Right lobe of liver (tissue), 6 donors: ENCODE results near the gene EXOC4. TPM values are rescaled to one million over a fixed set of nuclear protein-coding genes. Genes with fewer than 3 reads are reported as not detected.
A peak's percentile ranks its signal among the peaks of the same experiment; 100 is the strongest.

Experiments
- ATAC-seq, 4 donors: fragments of 200-7000 bp; cut with Tn5 transposase; one replicate each; pipeline ENCODE4 v1.9.1; 2020; ENCODE audit warnings: mild to moderate bottlenecking in 4 of 4, moderate library complexity in 4 of 4
- DNase-seq, 3 donors: peaks; one replicate each; pipeline ENCODE4 v3.0.0-alpha.2; 2020
- H3K27ac ChIP-seq, 3 donors: fragments of 200-600 bp; one replicate each; pipeline ENCODE4 v1.8.0; 2022
- H3K27me3 ChIP-seq, 2 donors: fragments of 200-600 bp; one replicate each; pipeline ENCODE4 v1.8.0; 2022
- H3K36me3 ChIP-seq, 4 donors: fragments of 200-600 bp; sonication (generic) in 1 of 4; one replicate each; pipeline versions ENCODE4 v1.5.1 to v1.8.0; 2017 to 2022; ENCODE audit warnings: control low read depth in 1 of 4
- H3K4me1 ChIP-seq, 4 donors: fragments of 200-600 bp; sonication (generic) in 1 of 4; one replicate each; pipeline versions ENCODE4 v1.5.1 to v1.8.0; 2017 to 2022; ENCODE audit warnings: control low read depth in 1 of 4
- H3K4me3 ChIP-seq, 3 donors: fragments of 200-600 bp; one replicate each; pipeline ENCODE4 v1.8.0; 2022
- H3K9me3 ChIP-seq, 4 donors: fragments of 200-600 bp; sonication (generic) in 1 of 4; one replicate each; pipeline versions ENCODE4 v1.5.1 to v1.8.0; 2017 to 2022; ENCODE audit warnings: control low read depth in 1 of 4
- POLR2A ChIP-seq: fragments of 450-650 bp; IDR thresholded peaks from one replicate; pipeline ENCODE4 v1.6.1; 2017; ENCODE audit warnings: antibody characterized with exemption, mild to moderate bottlenecking
- WGBS: methylation state at CpG from one replicate; pipeline ENCODE4 v1.1.6; 2018; ENCODE audit warnings: low coverage, low lambda C conversion rate; ENCODE audit not compliant: insufficient coverage; ENCODE audit errors: missing lambda C conversion rate; 5-methylcytosine and 5-hydroxymethylcytosine counted together
- intact Hi-C, 2 donors: fragments of 100-400 bp; cut with DNase I; formaldehyde crosslinking; loops; one replicate each; pipeline versions ENCODE4 v1.11.2 to v1.14.1; 2022
- total RNA-seq, 6 experiments: library from RNA; depleted of rRNA in 2 of 6; stranded (reverse); fragments of >200 nt in 2 of 6; fragmentation: NEBNext Ultra II Directional in 3 of 6; extraction: Animal tissue kit (Norgen Biotek cat#: 25700) in 3 of 6; gene quantifications; one replicate each; pipeline versions ENCODE4 v1.1.0 to v1.2.4, GENCODE V29; 2016 to 2023
- TF ChIP-seq, protein P1 (sequence below), 4 donors: fragments of 200-600 bp in 3 of 4; fragments of 450-650 bp in 1 of 4; IDR thresholded peaks; one replicate each; pipeline versions ENCODE4 v1.5.1 to v1.8.0; 2016 to 2022; ENCODE audit warnings: antibody characterized with exemption in 4 of 4, mild to moderate bottlenecking in 2 of 4
- donor health status: DM: no; HTN: yes; CAD: no.
- donor health status: DM: no; HTN: no; CAD: no.
- donor health status: DM: no; HTN: no; CAD: no.
- donor health status: DM: no; HTN: yes; CAD: no.
- donor health status: DM: no; HTN: yes; CAD: no.

Gene EXOC4
- total RNA-seq, 6 experiments from 2014 or later: 23.7 to 33.5 (median 30.0) TPM

DNA sequence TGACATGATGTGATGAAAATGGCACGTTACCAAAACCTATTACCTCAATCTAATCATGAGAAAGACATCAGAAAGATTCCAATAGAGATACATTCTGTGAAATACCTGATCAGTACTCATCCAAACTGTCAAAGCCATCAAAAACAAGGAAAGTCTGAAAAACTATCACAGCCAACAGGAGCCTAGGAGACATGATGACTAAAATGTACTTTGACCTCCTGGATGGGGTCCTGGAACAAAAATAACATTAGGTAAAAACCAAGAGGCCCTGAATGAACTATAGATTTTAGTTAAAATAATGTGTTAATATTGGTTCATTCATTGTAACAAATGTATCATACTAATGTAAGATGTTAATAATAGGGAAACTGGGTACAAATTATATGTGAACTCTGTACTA, 760.4 kb downstream of the EXOC4 start:
- Histone ChIP-seq H3K36me3 (no peaks in the 10 kb centered on the region), H3K27ac (no peak overlapping the region), H3K9me3 (no peaks in the 10 kb centered on the region), H3K4me1 (no peaks in the 10 kb centered on the region), H3K27me3 (no peaks in the 10 kb centered on the region), H3K4me3 (no peak overlapping the region)
- ATAC-seq (peak; percentile 33 to 81 (median 52)), DNase-seq (no peak)
- 94% methylated on average over 1 of the region's 1 CpG for WGBS
- TF ChIP-seq POLR2A: no peak
- TF ChIP-seq, protein P1, sequence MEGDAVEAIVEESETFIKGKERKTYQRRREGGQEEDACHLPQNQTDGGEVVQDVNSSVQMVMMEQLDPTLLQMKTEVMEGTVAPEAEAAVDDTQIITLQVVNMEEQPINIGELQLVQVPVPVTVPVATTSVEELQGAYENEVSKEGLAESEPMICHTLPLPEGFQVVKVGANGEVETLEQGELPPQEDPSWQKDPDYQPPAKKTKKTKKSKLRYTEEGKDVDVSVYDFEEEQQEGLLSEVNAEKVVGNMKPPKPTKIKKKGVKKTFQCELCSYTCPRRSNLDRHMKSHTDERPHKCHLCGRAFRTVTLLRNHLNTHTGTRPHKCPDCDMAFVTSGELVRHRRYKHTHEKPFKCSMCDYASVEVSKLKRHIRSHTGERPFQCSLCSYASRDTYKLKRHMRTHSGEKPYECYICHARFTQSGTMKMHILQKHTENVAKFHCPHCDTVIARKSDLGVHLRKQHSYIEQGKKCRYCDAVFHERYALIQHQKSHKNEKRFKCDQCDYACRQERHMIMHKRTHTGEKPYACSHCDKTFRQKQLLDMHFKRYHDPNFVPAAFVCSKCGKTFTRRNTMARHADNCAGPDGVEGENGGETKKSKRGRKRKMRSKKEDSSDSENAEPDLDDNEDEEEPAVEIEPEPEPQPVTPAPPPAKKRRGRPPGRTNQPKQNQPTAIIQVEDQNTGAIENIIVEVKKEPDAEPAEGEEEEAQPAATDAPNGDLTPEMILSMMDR (IDR thresholded peaks at IDR 0.05): no peak
- intact Hi-C loops: no loop called here

DNA sequence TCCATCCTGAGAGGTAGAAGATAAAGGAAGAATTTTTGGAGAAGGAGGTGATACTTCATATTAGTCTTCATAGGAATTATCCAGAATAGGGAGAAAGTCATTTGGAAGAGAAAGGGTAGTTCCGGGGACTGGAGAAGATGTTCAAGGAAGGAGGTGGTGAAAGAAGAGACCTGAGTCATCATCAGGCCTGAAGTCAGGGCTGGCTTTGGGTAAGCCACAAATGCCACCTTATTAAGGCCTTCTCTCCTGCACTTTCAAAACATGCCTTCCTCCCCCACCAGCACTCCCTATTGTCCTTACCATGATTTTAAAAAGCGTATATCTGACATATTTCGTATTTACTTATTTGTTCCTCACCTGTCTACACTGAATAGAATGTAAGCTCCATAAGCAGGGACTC, 762.1 kb downstream of the EXOC4 start:
- no peak for DNase-seq
- H3K4me1 ChIP-seq: no peaks in the 10 kb centered on the region
- ATAC-seq: no peak
- H3K36me3 ChIP-seq: no peaks in the 10 kb centered on the region
- 96% methylated on average over 3 of the region's 3 CpGs for WGBS
- no peaks in the 10 kb centered on the region for H3K27me3 ChIP-seq
- H3K9me3 ChIP-seq: no peaks in the 10 kb centered on the region
- no peak overlapping the region for H3K4me3 ChIP-seq
- no peak overlapping the region for H3K27ac ChIP-seq
- TF ChIP-seq POLR2A: no peak
- TF ChIP-seq, protein P1 (IDR thresholded peaks at IDR 0.05): no peak
- intact Hi-C loops: no loop called here

DNA sequence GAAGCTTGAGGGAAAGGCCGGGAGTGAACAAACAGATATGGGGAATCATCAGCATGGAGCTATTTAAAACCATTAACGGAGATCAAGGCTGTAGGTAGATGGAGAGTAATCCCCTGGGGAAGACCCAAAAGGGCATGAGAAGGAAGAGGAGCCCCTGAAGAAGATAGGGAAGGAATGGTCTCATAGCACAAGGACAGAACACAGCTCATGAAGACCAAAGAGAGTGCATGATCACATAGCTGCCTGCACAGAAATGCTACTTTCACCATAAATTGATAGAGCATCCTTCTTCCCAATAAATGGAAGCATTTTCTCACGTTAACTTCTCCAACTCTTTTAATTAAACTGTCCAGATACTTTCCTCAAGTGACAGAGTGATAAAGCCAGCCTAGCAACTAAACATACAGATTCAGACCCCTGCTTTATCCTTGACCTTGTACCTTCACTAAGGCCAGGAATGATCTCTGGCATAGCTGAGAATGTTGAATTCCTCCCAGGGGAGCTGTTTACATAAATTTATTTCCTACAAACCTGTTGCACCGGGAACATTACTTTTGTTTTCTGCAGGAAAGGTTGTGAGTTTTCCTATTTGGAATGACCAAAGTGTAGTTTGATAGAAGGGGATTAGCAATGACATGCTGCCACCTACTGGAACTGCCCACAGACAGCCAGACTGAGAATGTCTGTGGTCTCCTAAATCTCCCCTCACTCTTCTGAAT, 763.5 kb downstream of the EXOC4 start:
- Histone ChIP-seq H3K4me3 (no peak overlapping the region), H3K27me3 (no peaks in the 10 kb centered on the region), H3K9me3 (no peaks in the 10 kb centered on the region), H3K27ac (no peak overlapping the region), H3K4me1 (no peaks in the 10 kb centered on the region), H3K36me3 (no peaks in the 10 kb centered on the region)
- DNase-seq: peak in 1 of 3 donors; percentile 22
- ATAC-seq: peak; percentile 76 to 86 (median 78)
- WGBS: 42% methylated on average over 4 of the region's 4 CpGs
- intact Hi-C loops: no loop called here
- TF ChIP-seq, protein P1 (IDR thresholded peaks at IDR 0.05): peak; percentile 61 to 79 (median 76)
- no peak for TF ChIP-seq POLR2A

DNA sequence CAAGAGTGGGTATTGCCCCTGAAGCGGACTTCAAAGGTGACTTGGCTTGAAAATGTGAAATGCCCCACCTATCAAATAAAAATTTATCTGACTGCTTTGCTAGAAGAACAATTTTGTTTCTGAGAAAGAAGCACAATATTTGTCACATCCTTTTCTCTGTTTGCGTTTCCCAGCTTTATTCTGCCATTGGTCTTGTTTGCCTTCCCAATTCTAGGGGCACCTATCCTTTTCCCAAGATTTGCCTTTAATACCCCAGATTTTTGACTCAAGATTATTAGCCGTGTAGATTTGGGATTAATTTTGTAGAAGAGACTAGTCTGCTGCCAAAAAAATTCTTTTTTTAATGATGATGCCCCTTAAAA, 764.0 kb downstream of the EXOC4 start:
- WGBS: 76% methylated on average over 2 of the region's 3 CpGs
- H3K27me3 ChIP-seq: no peaks in the 10 kb centered on the region
- H3K4me1 ChIP-seq: no peaks in the 10 kb centered on the region
- no peaks in the 10 kb centered on the region for H3K9me3 ChIP-seq
- H3K27ac ChIP-seq: no peak overlapping the region
- H3K4me3 ChIP-seq: no peak overlapping the region
- no peaks in the 10 kb centered on the region for H3K36me3 ChIP-seq
- no peak for TF ChIP-seq POLR2A
- TF ChIP-seq, protein P1 (IDR thresholded peaks at IDR 0.05): no peak
- intact Hi-C loops: no loop called here
- ATAC-seq (no peak), DNase-seq (no peak)
